Measurements from ENCODE around the gene HSFX4.

GRCh38 chrX:149908308-149908707, 21.1 kb upstream of the HSFX4 start:
- TF ChIP-seq ZNF280B (CRISPR knock-in tag; IDR thresholded peaks at IDR 0.05), result no peak
- TF ChIP-seq POLR2A (conservative IDR thresholded peaks at IDR 0.05), result no peak
- TF ChIP-seq ZNF124 (CRISPR knock-in tag; IDR thresholded peaks at IDR 0.05), result no peak
- no peak for TF ChIP-seq ATF6 (CRISPR knock-in tag; IDR thresholded peaks at IDR 0.05)
- TF ChIP-seq RFX1 (IDR thresholded peaks at IDR 0.05), result no peak
- no peak for TF ChIP-seq CTCF (IDR thresholded peaks at IDR 0.05 in 2 of 3, conservative IDR thresholded peaks at IDR 0.05 in 1 of 3; ENCODE audit: insufficient read depth in 2 of 3, low read depth in 1 of 3, low read length in 3 of 3)
- TF ChIP-seq MTA3 (IDR thresholded peaks at IDR 0.05; ENCODE audit: borderline replicate concordance), result no peak
- TF ChIP-seq KDM2B (CRISPR knock-in tag; IDR thresholded peaks at IDR 0.05), result no peak
- TF ChIP-seq ESRRA (IDR thresholded peaks at IDR 0.05; ENCODE audit: borderline replicate concordance, low read depth), result no peak
- TF ChIP-seq ZNF507 (tag; conservative IDR thresholded peaks at IDR 0.05), result no peak

Measured in K562 (cell line).